GM21528 (cell line): Measurements from ENCODE around the gene EPHA10.
"Not testable (repeated sequence)": the region's sequence is repeated elsewhere in the genome, so short reads cannot be mapped to it uniquely, and the experiment has no call there.

Source experiments
- ATAC-seq: cut with Tn5 transposase; IDR thresholded peaks from one replicate; pipeline ENCODE4 v1.9.1; 2021; ENCODE audit warnings: mild to moderate bottlenecking, moderate library complexity; ENCODE audit not compliant: unreplicated experiment, low FRiP score

EPHA10 gene

GRCh38 chr1:37738619-37739018, 26.3 kb downstream of the EPHA10 start:
- ATAC-seq: not testable (repeated sequence)

- ATAC-seq: not testable (repeated sequence)
Measured at GRCh38 chr1:37737975-37738374, 26.9 kb downstream of the EPHA10 start.

DNA sequence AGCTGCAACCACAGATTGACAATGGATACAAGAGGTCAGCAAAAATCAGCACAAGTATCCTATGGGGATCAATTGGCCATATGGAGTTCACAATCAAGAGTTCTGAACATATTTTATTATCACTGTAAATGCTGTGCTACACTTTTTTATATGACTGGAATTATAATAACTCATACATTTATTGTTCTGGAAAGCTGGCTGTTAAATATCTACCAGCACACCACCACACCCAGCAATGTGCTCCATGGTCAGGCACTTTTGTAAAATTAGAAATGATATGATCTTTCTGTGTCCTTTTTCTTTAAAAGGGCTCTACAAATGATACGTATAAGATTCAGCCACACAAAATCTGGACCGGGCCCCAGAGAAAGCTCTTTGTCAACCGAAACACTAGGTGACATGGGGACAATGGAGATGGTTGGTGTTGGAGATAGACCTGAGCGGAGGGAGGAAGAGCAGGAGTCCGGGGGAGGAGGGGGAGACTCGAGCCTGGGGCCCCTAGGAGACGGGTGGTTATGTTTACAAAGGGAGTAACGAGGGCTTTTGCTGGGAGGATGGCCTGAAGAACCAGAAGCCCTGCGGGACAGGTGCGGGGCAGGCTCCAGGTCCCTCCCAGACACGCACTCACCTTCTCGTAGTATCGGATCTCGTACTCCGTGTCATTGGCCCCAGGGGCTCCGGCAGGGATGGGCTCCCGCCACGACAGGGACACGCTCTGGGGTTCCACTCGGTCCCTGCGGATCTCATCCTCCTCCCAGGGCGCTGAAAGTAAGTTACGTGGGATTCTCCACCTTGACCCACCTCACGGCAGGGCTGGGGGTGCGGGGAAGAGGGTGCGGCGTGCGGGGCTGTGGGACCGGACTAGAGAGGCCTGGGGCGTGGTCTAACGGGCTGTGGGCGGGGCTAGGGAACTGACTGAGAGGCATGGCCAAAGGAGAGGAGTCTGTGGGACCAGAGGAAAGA, 30.0 kb downstream of the EPHA10 start:
- ATAC-seq: no peak

DNA sequence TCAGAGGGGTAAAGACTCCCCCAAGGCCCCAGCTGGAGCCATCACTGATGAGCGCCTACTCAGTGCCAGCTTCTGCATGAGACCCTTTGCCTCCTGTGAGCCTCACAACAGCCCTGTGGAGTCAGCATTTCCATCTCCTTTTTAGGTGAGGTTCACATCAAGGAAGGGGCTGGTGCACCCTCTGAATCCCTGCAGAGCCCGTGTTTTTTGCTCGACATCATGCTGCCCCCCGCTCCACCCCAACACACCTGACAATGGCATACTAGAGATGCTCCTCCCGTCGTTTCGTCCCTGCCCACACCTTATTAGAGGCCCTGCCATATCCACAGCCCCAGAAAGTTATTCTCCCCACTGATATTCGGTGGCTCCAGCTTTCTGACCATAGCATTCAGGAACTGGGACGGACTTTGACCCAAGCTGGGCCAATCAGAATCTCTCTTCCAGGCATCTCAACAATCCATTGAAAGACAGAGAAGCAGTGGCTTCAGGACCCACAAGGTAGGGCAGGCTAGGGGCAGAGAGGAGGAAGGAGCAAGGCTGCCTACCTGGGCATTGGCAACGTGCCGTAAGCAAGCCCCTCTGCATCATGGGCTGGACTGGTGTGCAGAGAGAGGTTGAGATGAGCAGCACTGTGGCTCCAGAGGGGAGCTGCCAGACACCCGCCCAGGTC, 32.7 kb downstream of the EPHA10 start:
- no peak for ATAC-seq

GRCh38 chr1:37731312-37732019, 33.5 kb downstream of the EPHA10 start:
- no peak for ATAC-seq

DNA sequence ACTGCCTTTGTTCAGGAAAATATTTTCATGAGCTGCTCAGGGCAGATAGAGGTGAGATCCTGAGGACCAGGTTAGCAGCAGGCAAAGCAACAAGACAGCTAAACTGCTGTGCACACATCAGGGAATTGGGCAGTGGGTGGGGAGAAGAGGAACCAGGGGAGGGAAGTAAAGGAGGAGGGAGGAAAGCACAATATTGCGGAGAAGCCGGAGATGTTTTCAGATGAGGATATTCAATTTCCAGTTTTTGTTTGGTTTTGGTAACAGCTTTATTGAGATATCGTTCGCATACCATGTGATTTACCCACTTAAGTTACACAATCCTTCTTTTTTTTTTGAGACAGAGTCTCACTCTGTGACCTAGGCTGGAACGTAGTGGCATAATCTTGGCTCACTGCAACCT, 34.5 kb downstream of the EPHA10 start:
- no peak for ATAC-seq

- ATAC-seq: no peak
Measured at GRCh38 chr1:37728416-37728815, 36.5 kb downstream of the EPHA10 start.

DNA sequence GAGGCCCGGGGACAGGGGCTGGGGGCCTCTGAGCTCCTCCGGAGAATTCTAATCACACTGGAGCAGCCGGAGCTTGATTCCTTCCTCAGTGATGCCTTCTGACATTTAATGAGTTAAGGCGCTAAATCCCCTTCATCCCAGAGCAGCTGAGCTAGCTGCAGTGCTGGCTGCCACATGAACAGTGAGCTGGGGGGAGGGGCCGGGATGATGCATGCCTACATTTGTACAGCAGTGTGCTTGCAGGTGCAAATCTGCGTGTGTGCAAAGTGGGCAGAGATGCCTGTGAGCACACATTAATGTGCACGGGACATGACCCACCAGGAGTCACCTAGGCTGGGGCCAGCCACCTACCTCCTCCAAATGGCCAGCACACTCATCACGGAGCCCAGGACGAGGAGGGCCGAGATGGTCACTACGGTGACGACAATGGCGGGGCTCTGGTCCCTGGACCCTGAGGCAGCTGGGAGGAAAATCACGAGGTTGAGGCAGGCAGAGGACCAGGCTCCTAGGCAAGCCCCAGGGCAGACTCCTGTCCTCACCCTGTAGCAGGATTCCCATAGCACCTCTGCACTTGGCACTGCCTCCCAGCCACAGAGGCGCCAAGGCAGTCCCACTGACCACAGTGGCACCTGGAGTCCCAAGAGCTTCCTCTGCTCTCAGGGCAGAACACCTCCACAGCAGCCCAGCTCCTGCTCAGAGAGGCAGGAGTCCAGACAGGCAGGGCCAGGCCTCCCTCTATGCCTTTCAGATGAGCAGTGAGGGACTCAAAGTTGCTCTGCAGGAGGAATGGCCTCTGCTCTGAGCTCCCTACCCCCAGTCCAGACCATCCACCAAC, 38.0 kb downstream of the EPHA10 start:
- ATAC-seq: no peak

- no peak for ATAC-seq
Measured at GRCh38 chr1:37725851-37726613, 38.9 kb downstream of the EPHA10 start.

DNA sequence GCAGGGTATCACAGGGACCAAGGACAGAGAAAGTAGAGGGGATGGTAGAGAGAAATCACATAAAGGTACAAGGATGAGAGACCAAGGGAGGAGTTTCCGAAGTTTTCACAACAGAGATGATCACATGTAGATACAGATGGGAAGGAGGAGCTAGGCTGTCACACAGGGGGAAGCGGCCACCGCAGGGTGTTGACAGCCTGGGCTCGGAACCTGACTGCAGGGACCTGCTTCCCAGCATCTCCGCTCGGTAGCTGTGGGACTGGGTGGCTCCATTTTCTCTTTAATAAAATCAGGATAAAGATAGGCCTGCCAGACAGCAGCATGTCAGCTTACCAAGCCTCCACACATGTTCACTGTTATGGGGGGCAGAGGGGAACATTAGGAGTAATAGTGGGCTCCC, 40.3 kb downstream of the EPHA10 start:
- ATAC-seq: no peak

DNA sequence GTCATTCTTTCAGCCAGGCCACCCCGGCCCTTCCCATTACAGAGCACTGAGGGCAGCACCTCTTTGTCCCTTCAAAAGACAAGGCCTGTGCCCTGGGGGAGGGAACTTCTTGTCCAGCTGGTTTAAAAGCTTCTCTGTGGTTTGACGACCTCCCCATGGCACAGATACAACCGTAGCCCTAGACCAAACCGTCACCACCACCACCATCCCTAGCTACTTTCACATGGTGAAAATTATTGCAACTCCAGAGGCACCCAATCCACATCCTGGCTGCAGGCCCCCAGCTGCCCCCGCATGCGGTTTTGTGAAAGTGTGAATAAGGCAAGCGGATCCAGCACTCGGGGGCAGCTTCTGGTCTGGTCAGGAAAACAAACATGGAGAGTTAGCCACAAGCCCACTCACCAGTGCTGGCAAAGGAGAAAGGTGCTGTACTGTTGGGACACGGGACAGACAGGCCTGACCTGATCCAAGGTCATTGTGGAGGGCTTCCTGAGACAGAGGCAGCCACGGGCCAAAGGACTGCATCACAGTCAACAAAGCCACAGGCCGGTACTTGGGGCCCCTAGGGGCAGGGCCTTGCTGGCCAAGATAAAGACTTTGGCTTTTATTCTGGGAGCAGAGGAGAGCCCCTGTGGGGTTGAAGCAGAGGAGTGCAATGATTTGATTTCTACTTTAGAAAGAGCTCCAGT, 41.4 kb downstream of the EPHA10 start:
- ATAC-seq: no peak

GRCh38 chr1:37723072-37723389, 41.9 kb downstream of the EPHA10 start:
- no peak for ATAC-seq

- ATAC-seq: no peak
Measured at GRCh38 chr1:37722181-37723071, 42.5 kb downstream of the EPHA10 start.

DNA sequence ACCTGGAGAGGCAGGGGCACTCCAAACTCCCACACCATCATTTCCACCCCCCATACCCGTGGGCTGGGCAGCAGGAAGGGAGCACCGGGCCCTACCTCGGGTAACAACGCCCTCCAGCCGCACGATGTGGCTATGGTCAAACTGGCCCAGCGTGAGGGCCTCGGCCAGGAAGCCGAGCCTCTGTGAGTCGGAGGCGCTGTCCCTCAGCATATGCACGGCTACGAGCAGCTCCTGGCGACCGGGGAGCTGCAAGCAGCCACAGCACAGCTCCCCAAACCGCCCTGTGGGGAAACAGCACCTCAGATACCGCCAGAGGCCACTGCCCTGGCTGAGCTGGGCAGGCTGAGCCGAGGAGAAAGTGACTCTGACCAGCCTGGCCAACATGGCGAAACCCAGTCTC, 43.4 kb downstream of the EPHA10 start:
- ATAC-seq: no peak

- ATAC-seq: no peak
Measured at GRCh38 chr1:37720231-37721130, 44.4 kb downstream of the EPHA10 start.

- no peak for ATAC-seq
Measured at GRCh38 chr1:37719572-37720195, 45.2 kb downstream of the EPHA10 start.
